GM12875 (cell line): ENCODE results near the gene CRMP1.
"Not testable (repeated sequence)": the region's sequence is repeated elsewhere in the genome, so short reads cannot be mapped to it uniquely, and the experiment has no call there.

Experiments
- H3K4me3 ChIP-seq: one replicate; pipeline ENCODE4 v1.5.1; 2011; ENCODE audit warnings: low read depth, low read length, control low read depth
- CTCF ChIP-seq: IDR thresholded peaks from 2 replicates; pipeline ENCODE4 v1.5.1; 2011; ENCODE audit warnings: low read depth, mild to moderate bottlenecking, control low read depth, inconsistent platforms, low read length, moderate library complexity, borderline replicate concordance; ENCODE audit not compliant: insufficient read depth

The CRMP1 gene

GRCh38 chr4:5812506-5813229 is 80.2 kb downstream of the CRMP1 start:
- TF ChIP-seq CTCF, result peak; percentile 60
- H3K4me3 ChIP-seq, result no peak overlapping the region

- H3K4me3 ChIP-seq, result not testable (repeated sequence)
Observed at GRCh38 chr4:5812057-5812456, 80.8 kb downstream of the CRMP1 start.

GRCh38 chr4:5810770-5811430 is 82.0 kb downstream of the CRMP1 start:
- H3K4me3 ChIP-seq, result no peak overlapping the region

GRCh38 chr4:5810151-5810550 is 82.7 kb downstream of the CRMP1 start:
- no peak overlapping the region for H3K4me3 ChIP-seq
- TF ChIP-seq CTCF, result no peak

More at GRCh38 chr4:5810770-5811430, 82.0 kb downstream of the CRMP1 start:
- no peak for TF ChIP-seq CTCF

- no peak for TF ChIP-seq CTCF
- H3K4me3 ChIP-seq, result no peak overlapping the region
Observed at GRCh38 chr4:5809216-5809776, 83.6 kb downstream of the CRMP1 start.

GRCh38 chr4:5808081-5808741 is 84.7 kb downstream of the CRMP1 start:
- no peak for TF ChIP-seq CTCF
- H3K4me3 ChIP-seq, result no peak overlapping the region

- no peak for TF ChIP-seq CTCF
- H3K4me3 ChIP-seq, result no peak overlapping the region
Observed at GRCh38 chr4:5805270-5805669, 87.6 kb downstream of the CRMP1 start.
